Rectal smooth muscle tissue (tissue), 1 donor: ENCODE measurements around the gene UBASH3B.

Source experiments
- H3K27ac ChIP-seq: one replicate; pipeline ENCODE4 v1.7.0; 2013; ENCODE audit warnings: low read depth, low read length, inconsistent platforms
- H3K27me3 ChIP-seq: one replicate; pipeline ENCODE4 v1.7.0; 2013; ENCODE audit warnings: low read length; ENCODE audit not compliant: control insufficient read depth, insufficient read depth
- H3K36me3 ChIP-seq: one replicate; pipeline ENCODE4 v1.7.0; 2013; ENCODE audit warnings: low read length; ENCODE audit not compliant: control insufficient read depth, insufficient read depth
- H3K4me1 ChIP-seq: one replicate; pipeline ENCODE4 v1.7.0; 2013; ENCODE audit warnings: low read length; ENCODE audit not compliant: control insufficient read depth, insufficient read depth
- H3K4me3 ChIP-seq: one replicate; pipeline ENCODE4 v1.7.0; 2013; ENCODE audit warnings: low read length
- H3K9ac ChIP-seq: one replicate; pipeline ENCODE4 v1.7.0; 2013; ENCODE audit warnings: low read length

Gene UBASH3B

DNA sequence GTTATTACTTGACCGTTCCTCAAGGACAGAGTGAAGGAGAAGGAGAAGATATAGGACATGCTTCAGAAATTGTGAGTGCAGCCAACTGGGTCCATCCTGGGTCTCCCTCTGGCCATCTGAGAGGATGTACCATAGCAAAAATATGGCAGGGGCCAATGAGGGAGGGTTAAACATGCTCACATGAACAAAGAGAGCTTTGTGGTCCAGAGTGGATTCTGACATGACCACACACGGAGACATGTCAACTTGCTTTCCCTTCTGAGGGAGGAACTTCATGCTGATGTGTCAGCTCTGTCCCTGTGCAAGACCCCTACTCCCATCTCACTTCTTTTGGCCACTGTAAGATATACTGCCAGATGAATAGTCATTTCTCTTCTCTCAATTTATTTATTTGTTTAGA is 3.0 kb upstream of the UBASH3B start:
- no peaks in the 10 kb centered on the region for H3K36me3 ChIP-seq
- H3K4me3 ChIP-seq: no peak overlapping the region
- peaks cover 6% of the 10 kb centered on the region for H3K4me1 ChIP-seq
- no peaks in the 10 kb centered on the region for H3K27me3 ChIP-seq
- H3K27ac ChIP-seq: no peak overlapping the region
- no peak overlapping the region for H3K9ac ChIP-seq

DNA sequence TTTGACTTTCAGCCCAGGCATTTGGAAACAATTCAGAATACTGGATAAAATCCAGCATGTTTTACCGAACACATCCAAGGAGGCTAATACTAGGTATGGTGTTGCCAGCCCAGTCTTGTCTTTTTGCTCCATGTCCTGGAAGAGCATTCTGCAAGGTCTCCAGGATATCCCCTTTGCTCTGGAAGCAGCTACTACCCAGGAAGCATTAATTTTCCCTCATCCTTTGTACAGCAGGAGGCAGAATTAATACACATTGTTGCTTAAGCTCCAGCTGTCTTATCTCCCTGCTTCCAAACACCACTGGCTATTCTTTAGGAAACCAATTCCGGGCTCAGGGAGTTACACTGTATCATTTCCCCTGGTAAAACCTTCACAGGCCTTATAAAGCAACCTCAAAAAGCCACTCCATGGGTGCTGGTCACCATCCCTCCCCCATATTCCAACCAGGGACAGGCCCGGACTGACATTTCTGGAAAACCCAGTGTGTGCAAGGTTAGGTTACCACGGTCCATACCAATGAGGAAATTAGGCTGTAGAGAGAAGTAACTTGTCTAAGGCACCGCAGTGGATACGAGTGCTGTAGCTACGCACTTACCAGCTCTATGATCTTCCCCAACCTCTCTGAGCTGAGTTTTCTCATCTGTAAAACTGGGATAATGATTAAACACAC is 1.5 kb upstream of the UBASH3B start:
- H3K27ac ChIP-seq: no peak overlapping the region

DNA sequence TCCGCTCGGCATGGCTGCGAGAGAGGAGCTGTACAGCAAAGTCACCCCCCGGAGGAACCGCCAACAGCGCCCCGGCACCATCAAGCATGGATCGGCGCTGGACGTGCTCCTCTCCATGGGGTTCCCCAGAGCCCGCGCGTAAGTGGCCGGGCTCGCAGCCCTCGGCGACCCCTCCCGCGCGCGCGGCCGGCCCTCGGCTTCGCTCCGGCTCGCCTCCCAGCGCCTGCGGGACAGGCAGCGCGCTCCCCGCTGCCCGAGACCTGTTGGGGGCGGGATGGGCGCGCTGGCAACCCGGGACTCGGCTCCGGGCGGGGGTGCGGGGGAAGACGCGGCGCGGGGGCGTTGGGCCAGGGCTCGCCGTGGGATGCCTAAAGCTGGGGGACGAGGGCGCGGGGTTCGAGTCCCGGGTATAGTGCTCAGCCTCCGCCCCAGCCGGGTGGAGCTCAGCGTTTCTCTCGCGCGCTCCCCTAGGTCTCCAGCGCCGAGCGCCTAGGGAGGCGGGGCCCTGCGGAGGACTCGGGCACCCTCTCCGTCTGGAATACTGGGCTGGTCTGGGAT is 630 bp downstream of the UBASH3B start:
- peak overlapping the region; percentile 73 for H3K9ac ChIP-seq
- no peaks in the 10 kb centered on the region for H3K27me3 ChIP-seq
- no peaks in the 10 kb centered on the region for H3K36me3 ChIP-seq
- peak overlapping the region; percentile 94 for H3K27ac ChIP-seq
- H3K4me3 ChIP-seq: peak overlapping the region; percentile 92
- H3K4me1 ChIP-seq: peaks cover 6% of the 10 kb centered on the region

More for the DNA sequence above, 1.5 kb upstream of the UBASH3B start:
- Histone ChIP-seq H3K27me3 (no peaks in the 10 kb centered on the region), H3K36me3 (no peaks in the 10 kb centered on the region), H3K9ac (no peak overlapping the region), H3K4me1 (peaks cover 6% of the 10 kb centered on the region), H3K4me3 (no peak overlapping the region)

- Histone ChIP-seq H3K27ac (peak overlapping the region; percentile 94), H3K4me1 (peaks cover 6% of the 10 kb centered on the region)
Measured at GRCh38 chr11:122656631-122657101, 1.1 kb downstream of the UBASH3B start.

DNA sequence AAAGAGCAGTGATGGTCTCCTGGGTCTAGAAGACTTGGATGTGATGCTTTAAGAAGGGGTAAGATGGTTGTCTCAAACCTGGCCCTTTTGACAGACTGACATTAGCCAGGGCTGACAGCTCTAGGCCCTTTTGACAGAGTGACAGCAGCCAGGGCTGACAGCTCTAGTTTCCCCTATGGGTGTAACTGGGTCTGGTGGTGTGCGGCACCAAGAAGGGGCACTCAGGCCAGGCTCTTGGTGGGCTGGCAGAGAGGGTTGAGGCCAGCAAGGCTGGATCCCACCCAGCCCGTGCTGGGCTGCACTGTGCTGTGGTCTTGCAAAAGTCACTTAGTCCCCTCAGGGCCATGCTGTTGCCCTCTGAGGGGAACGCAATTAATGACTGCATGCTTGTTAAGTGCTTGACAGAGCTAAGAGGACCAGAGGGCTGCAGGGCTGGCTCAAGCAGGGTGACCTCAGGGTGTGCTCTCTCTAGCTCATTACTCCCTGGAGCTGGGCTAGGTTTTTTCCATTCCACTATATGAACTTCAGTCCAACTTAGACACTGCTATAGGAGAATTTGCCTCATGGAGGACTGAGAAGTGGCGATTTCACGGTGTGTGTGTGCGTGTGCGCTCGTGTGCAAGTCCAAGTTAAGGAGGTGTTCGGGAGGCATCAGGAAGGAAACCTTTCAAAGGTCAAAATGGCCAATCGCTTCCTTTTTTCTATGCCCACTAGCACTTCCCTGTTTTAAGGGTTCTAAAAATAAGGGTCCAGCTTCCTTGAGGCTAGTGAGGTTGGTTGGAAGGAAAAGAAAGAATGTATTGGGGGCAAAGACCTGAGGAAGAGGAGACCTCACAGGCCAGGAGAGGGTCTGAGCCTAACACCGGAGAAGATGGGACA is 4.4 kb downstream of the UBASH3B start:
- peaks cover 6% of the 10 kb centered on the region for H3K4me1 ChIP-seq
- H3K4me3 ChIP-seq: peak overlapping the region; percentile 9

More at GRCh38 chr11:122656631-122657101, 1.1 kb downstream of the UBASH3B start:
- Histone ChIP-seq H3K27me3 (no peaks in the 10 kb centered on the region), H3K36me3 (no peaks in the 10 kb centered on the region), H3K4me3 (peak overlapping the region; percentile 92), H3K9ac (peak overlapping the region; percentile 16)

DNA sequence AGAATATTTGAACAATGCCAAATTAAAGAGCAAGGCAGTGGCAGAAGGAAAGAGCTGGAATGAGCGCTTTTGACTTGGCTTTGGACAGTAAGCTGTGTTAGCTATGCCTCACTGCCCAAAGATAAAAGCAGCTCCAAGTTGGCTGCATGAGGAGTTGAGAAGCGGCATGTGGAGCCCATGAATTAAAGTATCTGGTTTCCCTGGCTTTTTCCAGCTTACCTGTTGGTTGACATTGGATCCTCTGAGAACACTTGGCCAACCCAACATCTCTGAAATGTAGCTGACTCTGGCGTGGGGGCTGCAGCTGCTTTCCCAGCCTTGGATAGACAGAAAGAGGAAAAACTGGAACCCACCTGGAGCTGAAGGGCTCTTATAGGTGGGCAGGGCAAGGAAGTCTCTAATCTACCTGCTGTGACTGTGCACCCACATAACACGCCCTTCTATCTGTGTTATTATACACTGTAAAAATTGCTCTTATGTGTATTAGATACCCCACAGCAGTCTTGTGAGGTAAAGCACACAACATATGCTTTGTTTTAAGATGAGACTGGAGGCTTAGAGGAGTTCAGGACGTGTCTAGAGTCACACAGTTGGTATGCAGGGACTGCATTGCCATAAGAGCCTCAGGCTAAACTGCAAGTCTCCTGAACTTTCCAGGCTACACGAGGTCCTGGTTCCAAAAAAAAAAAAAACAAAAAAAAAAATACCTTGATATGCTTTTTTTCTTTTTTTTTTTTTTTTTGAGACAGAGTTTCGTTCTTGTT is 5.8 kb downstream of the UBASH3B start:
- Histone ChIP-seq H3K4me3 (no peak overlapping the region), H3K9ac (no peak overlapping the region), H3K36me3 (no peaks in the 10 kb centered on the region), H3K27me3 (no peaks in the 10 kb centered on the region), H3K27ac (no peak overlapping the region), H3K4me1 (peaks cover 6% of the 10 kb centered on the region)

More for the DNA sequence above, 4.4 kb downstream of the UBASH3B start:
- Histone ChIP-seq H3K9ac (no peak overlapping the region), H3K36me3 (no peaks in the 10 kb centered on the region), H3K27me3 (no peaks in the 10 kb centered on the region), H3K27ac (no peak overlapping the region)

DNA sequence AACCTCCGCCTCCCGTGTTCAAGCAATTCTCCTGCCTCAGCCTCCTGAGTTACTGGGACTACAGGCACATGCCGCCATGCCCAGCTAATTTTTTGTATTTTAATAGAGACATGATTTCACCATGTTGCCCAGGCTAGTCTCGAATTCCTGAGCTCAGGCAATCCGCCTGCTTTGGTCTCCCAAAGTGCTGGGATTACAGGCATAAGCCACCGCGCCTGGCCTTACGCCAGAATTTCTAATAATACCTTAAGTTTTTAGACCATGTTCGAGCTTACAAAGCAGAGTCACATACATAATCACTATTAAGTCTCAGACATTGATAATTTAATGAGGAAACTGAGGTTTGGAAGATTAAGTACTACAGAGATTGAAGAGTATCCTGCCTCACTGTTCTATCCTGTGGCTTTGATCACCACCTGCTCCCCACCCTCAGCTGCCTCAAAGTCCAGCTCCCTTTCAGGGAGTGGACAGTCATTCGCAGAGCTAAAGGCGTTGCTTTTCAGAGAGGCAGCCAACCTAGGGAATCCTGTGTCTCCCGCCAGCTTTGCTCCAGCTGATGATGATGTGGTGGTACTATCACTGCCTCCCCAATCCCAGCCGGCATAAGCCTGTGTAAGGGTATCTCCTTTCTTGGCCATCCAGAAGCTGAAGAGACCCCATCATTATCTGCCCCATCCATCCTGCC is 7.7 kb downstream of the UBASH3B start:
- Histone ChIP-seq H3K36me3 (no peaks in the 10 kb centered on the region), H3K4me1 (no peaks in the 10 kb centered on the region), H3K4me3 (no peak overlapping the region), H3K27me3 (no peaks in the 10 kb centered on the region), H3K9ac (no peak overlapping the region), H3K27ac (no peak overlapping the region)

DNA sequence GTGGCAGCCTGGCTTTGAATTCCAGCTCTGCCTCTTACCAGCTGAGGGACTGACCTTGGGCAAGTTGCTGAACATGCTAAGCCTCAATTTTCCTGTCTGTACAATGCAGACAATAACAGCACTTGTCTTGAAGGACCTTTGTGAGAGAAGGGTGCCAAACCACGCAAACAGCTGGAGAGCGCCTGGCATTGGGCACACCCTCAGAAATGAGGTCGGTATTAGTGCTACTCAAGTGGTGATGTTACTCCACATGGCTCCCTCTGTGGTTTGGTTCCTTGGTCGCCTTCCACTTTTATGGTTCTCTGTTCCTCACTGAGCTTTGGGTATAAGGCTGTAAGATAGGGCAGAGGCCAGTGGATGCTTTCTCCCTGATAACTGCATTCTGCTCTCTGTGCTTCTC is 8.2 kb downstream of the UBASH3B start:
- H3K9ac ChIP-seq: no peak overlapping the region
- H3K36me3 ChIP-seq: no peaks in the 10 kb centered on the region
- no peaks in the 10 kb centered on the region for H3K27me3 ChIP-seq
- peaks cover 3% of the 10 kb centered on the region for H3K4me1 ChIP-seq
- no peak overlapping the region for H3K4me3 ChIP-seq
- no peak overlapping the region for H3K27ac ChIP-seq

- Histone ChIP-seq H3K4me1 (peaks cover 3% of the 10 kb centered on the region), H3K27me3 (no peaks in the 10 kb centered on the region), H3K9ac (no peak overlapping the region), H3K36me3 (no peaks in the 10 kb centered on the region), H3K27ac (no peak overlapping the region), H3K4me3 (no peak overlapping the region)
Measured at GRCh38 chr11:122664188-122664587, 8.7 kb downstream of the UBASH3B start.

GRCh38 chr11:122665861-122666260 is 10.3 kb downstream of the UBASH3B start:
- H3K4me1 ChIP-seq: peaks cover 3% of the 10 kb centered on the region

DNA sequence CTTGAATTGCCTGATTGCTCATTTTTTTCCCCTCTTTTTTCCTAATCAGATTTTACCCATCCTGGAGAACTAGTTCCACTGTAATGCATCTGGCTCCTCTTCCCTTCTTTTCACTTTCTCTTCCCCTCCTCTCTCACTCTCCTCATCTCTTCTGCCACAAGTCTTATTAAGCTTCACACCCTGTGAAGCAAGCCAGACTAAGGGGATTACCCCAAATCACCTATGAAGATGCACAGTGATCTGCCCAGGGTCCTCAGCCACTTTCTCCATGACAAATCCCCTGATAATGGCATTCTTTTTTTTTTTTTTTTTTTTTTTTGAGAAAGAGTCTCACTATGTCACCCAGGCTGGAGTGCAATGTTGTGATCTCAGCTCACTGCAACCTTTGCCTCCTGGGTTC is 11.2 kb downstream of the UBASH3B start:
- H3K27me3 ChIP-seq: no peaks in the 10 kb centered on the region
- no peak overlapping the region for H3K4me3 ChIP-seq
- H3K4me1 ChIP-seq: peaks cover 3% of the 10 kb centered on the region
- no peaks in the 10 kb centered on the region for H3K36me3 ChIP-seq
- H3K9ac ChIP-seq: no peak overlapping the region
- H3K27ac ChIP-seq: no peak overlapping the region

More at GRCh38 chr11:122665861-122666260, 10.3 kb downstream of the UBASH3B start:
- no peak overlapping the region for H3K4me3 ChIP-seq
- no peaks in the 10 kb centered on the region for H3K36me3 ChIP-seq
- no peak overlapping the region for H3K9ac ChIP-seq
- no peaks in the 10 kb centered on the region for H3K27me3 ChIP-seq
- no peak overlapping the region for H3K27ac ChIP-seq
